Upper lobe of left lung (tissue), 6 donors: ENCODE data around the gene FAM120B. TPM values are rescaled to one million over a fixed set of nuclear protein-coding genes. Genes with fewer than 3 reads are reported as not detected.

Experiments used
- ATAC-seq, 2 donors: fragments of 200-7000 bp; cut with Tn5 transposase; one replicate each; pipeline ENCODE4 v1.9.1; 2022; ENCODE audit warnings: mild to moderate bottlenecking in 2 of 2, moderate library complexity in 2 of 2; ENCODE audit not compliant: low FRiP score in 2 of 2
- DNase-seq, 2 donors: peaks; one replicate each; pipeline ENCODE4 v3.0.0-alpha.2; 2019 to 2020
- H3K27ac ChIP-seq, 4 donors: fragments of 200-600 bp; sonication (generic); one replicate each; pipeline ENCODE4 v1.5.1; 2016 to 2019
- H3K27me3 ChIP-seq, 4 donors: fragments of 200-600 bp; sonication (generic); one replicate each; pipeline ENCODE4 v1.5.1; 2017 to 2019
- H3K36me3 ChIP-seq, 4 donors: fragments of 200-600 bp; sonication (generic); one replicate each; pipeline ENCODE4 v1.5.1; 2016 to 2019
- H3K4me1 ChIP-seq, 4 donors: fragments of 200-600 bp; sonication (generic); one replicate each; pipeline ENCODE4 v1.5.1; 2018 to 2019
- H3K4me3 ChIP-seq, 4 donors: fragments of 200-600 bp; sonication (generic); one replicate each; pipeline ENCODE4 v1.5.1; 2017 to 2019; ENCODE audit warnings: mild to moderate bottlenecking in 2 of 4, moderate library complexity in 1 of 4
- H3K9me3 ChIP-seq, 4 donors: fragments of 200-600 bp; sonication (generic); one replicate each; pipeline ENCODE4 v1.5.1; 2018 to 2019
- CTCF ChIP-seq, 6 experiments: fragments of 450-650 bp in 4 of 6; fragments of 200-600 bp in 2 of 6; sonication (generic) in 2 of 6; IDR thresholded peaks; one replicate each; pipeline ENCODE4 v1.5.1; 2016 to 2019; ENCODE audit warnings: antibody characterized with exemption in 6 of 6
- EP300 ChIP-seq, 4 donors: sonication (generic); formaldehyde crosslinking; IDR thresholded peaks; one replicate each; pipeline ENCODE4 v1.5.1; 2017; ENCODE audit warnings: antibody characterized with exemption in 4 of 4, control low read depth in 2 of 4
- POLR2A ChIP-seq, 4 donors: fragments of 450-650 bp; IDR thresholded peaks; one replicate each; pipeline ENCODE4 v1.5.1; 2016 to 2017; ENCODE audit warnings: antibody characterized with exemption in 4 of 4, mild to moderate bottlenecking in 2 of 4
- POLR2AphosphoS5 ChIP-seq, 2 donors: sonication (generic); formaldehyde crosslinking; IDR thresholded peaks; one replicate each; pipeline ENCODE4 v1.5.1; 2017; ENCODE audit warnings: antibody characterized with exemption in 2 of 2
- WGBS, 2 donors: methylation state at CpG; one replicate each; pipeline ENCODE4 v1.1.5; 2017 to 2018; 5-methylcytosine and 5-hydroxymethylcytosine counted together
- total RNA-seq, 6 donors: library from RNA; depleted of rRNA in 4 of 6; stranded (reverse); fragments of >200 nt in 4 of 6; gene quantifications; one replicate each; pipeline versions ENCODE4 v1.1.0 to v1.2.1, GENCODE V29; 2016 to 2021
- donor health status: DM: no; HTN: no; CAD: no; lungs with moderate emphysema.
- donor health status: DM: no; HTN: yes; CAD: no; lungs with severe emphysema.

Gene FAM120B
- total RNA-seq, 6 donors from 2014 or later = 20.1 to 51.3 (median 28.3) TPM

GRCh38 chr6:170292407-170293158 lies 14.0 kb upstream of the FAM120B start:
- ATAC-seq = no peak
- Histone ChIP-seq H3K9me3 (no peaks in the 10 kb centered on the region), H3K27ac (peak overlapping the region in 1 of 4 donors; percentile 83), H3K4me3 (peak overlapping the region in 2 of 4 donors; percentile 66 to 88), H3K4me1 (peaks cover 61 to 87% (median 72%) of the 10 kb centered on the region in 4 donors), H3K36me3 (no peaks in the 10 kb centered on the region), H3K27me3 (peaks cover 0 to 62% (median 42%) of the 10 kb centered on the region in 4 donors)
- DNase-seq = no peak
- WGBS, 2 donors = 16 to 22% methylated on average over 12 to 13 of the region's 13 CpGs
- TF ChIP-seq CTCF (IDR thresholded peaks at IDR 0.05) (peak in 3 of 6 experiments; percentile 18 to 27 (median 20)), EP300 (IDR thresholded peaks at IDR 0.05) (no peak), POLR2AphosphoS5 (IDR thresholded peaks at IDR 0.05) (no peak), POLR2A (IDR thresholded peaks at IDR 0.05) (no peak)

GRCh38 chr6:170293341-170294231 lies 13.0 kb upstream of the FAM120B start:
- Histone ChIP-seq H3K36me3 (no peaks in the 10 kb centered on the region), H3K9me3 (no peaks in the 10 kb centered on the region), H3K27ac (no peak overlapping the region), H3K4me1 (peaks cover 52 to 87% (median 70%) of the 10 kb centered on the region in 4 donors), H3K4me3 (no peak overlapping the region), H3K27me3 (peaks cover 0 to 58% (median 41%) of the 10 kb centered on the region in 4 donors)
- DNase-seq (no peak), ATAC-seq (no peak)
- WGBS, 2 donors = 36 to 41% methylated on average over 23 of the region's 23 CpGs
- TF ChIP-seq POLR2A (IDR thresholded peaks at IDR 0.05) (no peak), CTCF (IDR thresholded peaks at IDR 0.05) (no peak), EP300 (IDR thresholded peaks at IDR 0.05) (no peak), POLR2AphosphoS5 (IDR thresholded peaks at IDR 0.05) (no peak)

- H3K27me3 ChIP-seq = peaks cover 0 to 50% (median 38%) of the 10 kb centered on the region in 4 donors
- ATAC-seq = no peak
- no peaks in the 10 kb centered on the region for H3K9me3 ChIP-seq
These were observed 12.2 kb upstream of the FAM120B start for GRCh38 chr6:170294298-170294730.

More at GRCh38 chr6:170294298-170294730, 12.2 kb upstream of the FAM120B start:
- no peak overlapping the region for H3K27ac ChIP-seq
- no peak overlapping the region for H3K4me3 ChIP-seq
- no peaks in the 10 kb centered on the region for H3K36me3 ChIP-seq
- 32 to 67% methylated on average over 2 of the region's 2 CpGs for WGBS, 2 donors
- TF ChIP-seq POLR2A (IDR thresholded peaks at IDR 0.05) (no peak), CTCF (IDR thresholded peaks at IDR 0.05) (no peak), EP300 (IDR thresholded peaks at IDR 0.05) (no peak), POLR2AphosphoS5 (IDR thresholded peaks at IDR 0.05) (no peak)
- peaks cover 45 to 81% (median 63%) of the 10 kb centered on the region in 4 donors for H3K4me1 ChIP-seq
- DNase-seq = no peak
